ENCODE measurements around the gene ATP8B1. TPM values are rescaled to one million over a fixed set of nuclear protein-coding genes. Genes with fewer than 3 reads are reported as not detected.
A peak's percentile ranks its signal among the peaks of the same experiment; 100 is the strongest.

Gene ATP8B1
- total RNA-seq, 4 donors from 2014 or later, result 97.3 to 115 (median 103) TPM

- Histone ChIP-seq H3K4me3 (no peak overlapping the region), H3K27ac (peak overlapping the region in 2 of 4 donors; percentile 79 to 90), H3K4me1 (peaks cover 0 to 36% (median 1%) of the 10 kb centered on the region in 4 donors), H3K36me3 (no peaks in the 10 kb centered on the region), H3K27me3 (no peaks in the 10 kb centered on the region), H3K9me3 (no peaks in the 10 kb centered on the region)
- TF ChIP-seq POLR2A (IDR thresholded peaks at IDR 0.05) (no peak), CTCF (IDR thresholded peaks at IDR 0.05) (peak in 1 of 6 experiments; percentile 16)
- DNase-seq, result peak in 1 of 3 donors; percentile 56
Observed at GRCh38 chr18:57794951-57795728, 8.0 kb downstream of the ATP8B1 start.

GRCh38 chr18:57793302-57793986 lies 9.7 kb downstream of the ATP8B1 start:
- Histone ChIP-seq H3K27me3 (no peaks in the 10 kb centered on the region), H3K4me3 (no peak overlapping the region), H3K36me3 (no peaks in the 10 kb centered on the region), H3K27ac (peak overlapping the region in 2 of 4 donors; percentile 51 to 55), H3K9me3 (no peaks in the 10 kb centered on the region), H3K4me1 (peaks cover 0 to 42% (median 1%) of the 10 kb centered on the region in 4 donors)
- DNase-seq, result peak in 1 of 3 donors; percentile 42
- TF ChIP-seq CTCF (IDR thresholded peaks at IDR 0.05) (no peak), POLR2A (IDR thresholded peaks at IDR 0.05) (no peak)

- peak in 1 of 3 donors; percentile 26 for DNase-seq
- TF ChIP-seq CTCF (IDR thresholded peaks at IDR 0.05) (no peak), POLR2A (IDR thresholded peaks at IDR 0.05) (no peak)
- Histone ChIP-seq H3K36me3 (no peaks in the 10 kb centered on the region), H3K4me3 (no peak overlapping the region), H3K27me3 (no peaks in the 10 kb centered on the region), H3K27ac (peak overlapping the region in 2 of 4 donors; percentile 51 to 55), H3K4me1 (peaks cover 0 to 35% (median 0%) of the 10 kb centered on the region in 4 donors), H3K9me3 (no peaks in the 10 kb centered on the region)
Observed at GRCh38 chr18:57792631-57793301, 10.3 kb downstream of the ATP8B1 start.

- no peak for TF ChIP-seq CTCF (IDR thresholded peaks at IDR 0.05)
- TF ChIP-seq POLR2A (IDR thresholded peaks at IDR 0.05), result no peak
- DNase-seq, result no peak
- H3K27ac ChIP-seq, result no peak overlapping the region
- H3K27me3 ChIP-seq, result no peaks in the 10 kb centered on the region
- H3K36me3 ChIP-seq, result no peaks in the 10 kb centered on the region
- H3K9me3 ChIP-seq, result no peaks in the 10 kb centered on the region
- peaks cover 0 to 33% (median 0%) of the 10 kb centered on the region in 4 donors for H3K4me1 ChIP-seq
- H3K4me3 ChIP-seq, result no peak overlapping the region
Observed at GRCh38 chr18:57791911-57792310, 11.2 kb downstream of the ATP8B1 start.

- no peak overlapping the region for H3K27ac ChIP-seq
- no peaks in the 10 kb centered on the region for H3K27me3 ChIP-seq
- DNase-seq, result no peak
- H3K4me3 ChIP-seq, result no peak overlapping the region
- TF ChIP-seq POLR2A (IDR thresholded peaks at IDR 0.05) (no peak), CTCF (IDR thresholded peaks at IDR 0.05) (no peak)
- H3K36me3 ChIP-seq, result no peaks in the 10 kb centered on the region
- H3K4me1 ChIP-seq, result peaks cover 0 to 35% (median 0%) of the 10 kb centered on the region in 4 donors
- H3K9me3 ChIP-seq, result no peaks in the 10 kb centered on the region
Observed at GRCh38 chr18:57791192-57791591, 11.9 kb downstream of the ATP8B1 start.
